NCI-H460 (cell line): ENCODE data around the gene CD48. TPM values are rescaled to one million over a fixed set of nuclear protein-coding genes. Genes with fewer than 3 reads are reported as not detected.
A peak's percentile ranks its signal among the peaks of the same experiment; 100 is the strongest.

ENCODE experiments used
- DNase-seq: peaks from one replicate; pipeline ENCODE4 v3.0.0-alpha.2; 2016; ENCODE audit warnings: low read depth; ENCODE audit errors: extremely low read depth
- total RNA-seq: library from RNA; depleted of rRNA; stranded (reverse); fragments of >200 nt; shearing (Covaris generic); gene quantifications from 2 replicates; pipeline ENCODE4 v1.2.3, GENCODE V29; 2014

Gene CD48
- total RNA-seq, 1 experiment from 2014 or later: not detected

DNA sequence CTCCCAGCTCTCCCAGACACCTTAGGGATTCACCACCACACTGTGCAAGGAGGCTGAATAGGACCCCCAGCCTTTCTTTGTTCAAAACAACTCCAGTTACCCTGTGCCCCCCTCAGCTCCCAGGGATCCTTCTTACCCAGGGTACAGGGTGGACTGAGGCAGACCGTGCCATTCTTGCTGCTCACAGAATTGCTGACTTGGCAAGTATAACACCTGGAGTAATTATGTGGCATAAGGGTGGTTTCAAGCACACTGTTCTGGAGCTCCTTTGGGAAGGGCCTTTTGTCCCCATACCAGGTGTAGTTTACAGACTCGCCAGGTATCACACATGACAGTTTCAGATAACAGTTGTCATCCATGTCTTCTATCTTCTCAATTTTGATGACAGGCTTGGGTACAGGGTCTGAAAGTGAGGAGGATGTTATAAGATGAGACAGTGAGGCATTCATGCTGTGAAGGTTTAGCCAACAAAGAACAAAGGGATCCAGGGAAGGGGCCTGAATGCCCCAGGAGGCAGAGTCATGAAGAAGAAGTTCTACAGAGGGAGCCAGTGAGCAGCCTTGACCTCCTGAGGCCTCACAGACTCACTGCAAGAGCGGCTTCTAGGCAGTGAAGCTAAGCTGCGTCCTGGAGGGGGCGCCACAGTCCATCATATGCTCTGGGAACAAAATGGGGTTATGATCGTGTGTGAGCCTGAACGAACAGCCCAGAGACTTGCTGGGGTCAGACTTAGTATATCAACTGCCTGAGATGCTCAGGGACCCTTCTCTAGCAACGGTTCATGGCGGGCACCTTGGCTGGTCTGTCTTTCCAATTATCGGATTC is 30.3 kb downstream of the CD48 start:
- DNase-seq: peak; percentile 76

DNA sequence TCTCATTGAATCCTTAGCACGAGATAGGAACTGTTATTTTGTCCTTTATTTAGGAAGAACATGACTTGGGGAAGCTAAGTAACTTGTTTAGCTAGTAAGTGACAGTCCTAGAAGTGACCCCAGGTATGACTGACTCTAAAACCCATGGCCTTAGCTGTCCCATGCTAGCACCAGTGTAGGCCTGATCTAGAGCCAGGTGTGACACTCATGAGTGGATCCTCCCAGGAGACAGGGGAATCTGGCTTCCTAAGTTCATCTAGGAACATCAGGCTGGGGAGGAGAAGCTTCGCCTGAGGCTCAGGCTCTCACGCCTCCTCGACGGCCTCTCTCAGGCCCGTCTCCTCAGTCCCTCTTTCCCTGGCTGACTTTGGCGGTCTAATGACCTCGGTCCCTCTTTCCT is 31.2 kb downstream of the CD48 start:
- DNase-seq: no peak

DNA sequence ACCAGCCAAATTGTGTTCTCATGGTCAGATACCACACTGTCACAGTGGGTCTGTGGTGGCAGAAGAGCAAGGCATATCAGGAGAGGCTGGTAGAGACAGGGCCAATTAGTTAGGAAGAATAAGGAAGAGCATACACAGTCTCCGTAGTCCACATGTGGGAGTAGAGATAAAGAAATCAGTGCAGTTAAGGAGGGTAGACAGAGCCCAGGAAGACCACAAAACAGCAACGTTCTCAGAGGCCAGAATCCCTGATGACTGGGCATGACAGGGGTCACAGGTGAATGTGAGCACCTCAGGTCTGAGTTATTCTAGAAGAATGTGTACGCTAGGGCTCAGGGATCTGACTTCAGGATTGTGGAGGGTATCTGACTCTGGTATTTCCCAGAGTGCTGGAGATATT is 31.7 kb downstream of the CD48 start:
- no peak for DNase-seq

DNA sequence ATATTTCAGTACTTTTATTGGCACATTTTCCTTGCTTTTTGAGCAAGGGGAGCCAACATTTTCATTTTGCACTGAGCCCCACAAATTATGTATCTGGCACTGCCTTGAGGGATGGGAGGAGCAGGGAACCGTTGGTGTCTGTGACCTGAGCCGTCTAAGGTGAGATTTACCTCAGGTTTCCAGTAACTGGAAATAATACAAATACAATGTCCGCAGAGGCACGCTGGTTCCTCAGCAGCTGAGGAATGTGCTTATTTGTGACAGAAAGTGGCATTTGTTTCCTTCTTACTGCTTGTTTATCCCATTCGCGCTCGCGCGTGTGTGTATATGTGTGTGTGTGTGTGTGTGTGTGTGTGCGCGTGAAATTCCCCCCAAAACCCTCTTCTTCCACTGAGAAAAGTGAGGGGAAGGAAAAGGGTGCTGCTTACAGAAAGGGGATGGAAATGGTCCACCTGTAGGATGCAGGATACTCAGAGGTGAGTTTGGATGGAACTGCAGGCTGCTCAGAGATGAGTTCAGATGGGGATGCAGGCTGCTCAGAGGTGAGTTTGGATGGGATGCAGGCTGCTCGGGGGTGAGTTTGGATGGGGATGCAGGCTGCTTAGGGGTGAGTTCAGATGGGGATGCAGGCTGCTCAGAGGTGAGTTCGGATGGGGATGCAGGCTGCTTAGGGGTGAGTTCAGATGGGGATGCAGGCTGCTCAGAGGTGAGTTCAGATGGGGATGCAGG is 34.6 kb downstream of the CD48 start:
- no peak for DNase-seq

DNA sequence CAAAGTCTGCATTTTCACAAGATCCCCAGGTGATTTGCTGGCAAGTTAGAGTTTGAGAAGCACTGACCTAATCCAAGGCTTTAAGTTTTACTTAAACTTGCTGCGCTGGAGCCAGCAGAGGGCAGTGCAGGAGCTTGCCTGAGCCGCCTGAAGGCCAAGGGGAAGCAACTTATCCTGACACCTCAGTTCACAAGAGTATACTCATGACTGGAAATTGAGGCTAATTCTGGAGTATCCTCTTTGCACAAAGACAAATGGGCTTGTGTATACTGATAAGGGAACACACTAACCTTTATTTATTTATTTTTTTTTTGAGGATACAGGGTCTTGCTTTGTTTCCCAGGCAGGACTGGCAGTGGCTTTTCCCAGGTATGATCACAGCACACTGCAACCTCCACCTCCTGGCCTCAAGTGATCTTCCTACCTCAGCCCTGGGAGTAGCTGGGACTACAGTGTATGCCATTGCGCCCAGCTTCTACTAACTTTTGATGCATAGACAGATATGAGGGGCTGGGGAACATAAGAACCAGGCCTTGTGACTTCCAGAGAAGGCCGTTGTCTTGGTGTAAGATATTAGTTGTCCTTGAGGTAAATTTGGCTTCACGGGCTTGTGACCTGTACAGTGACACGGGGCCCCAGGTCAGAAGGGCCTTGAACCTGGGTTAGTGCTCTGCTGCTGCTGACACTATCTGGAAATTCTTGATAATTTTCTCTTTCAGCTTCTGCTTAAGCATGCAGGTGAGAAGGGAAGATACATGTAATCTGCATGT is 35.8 kb downstream of the CD48 start:
- peak; percentile 62 for DNase-seq

DNA sequence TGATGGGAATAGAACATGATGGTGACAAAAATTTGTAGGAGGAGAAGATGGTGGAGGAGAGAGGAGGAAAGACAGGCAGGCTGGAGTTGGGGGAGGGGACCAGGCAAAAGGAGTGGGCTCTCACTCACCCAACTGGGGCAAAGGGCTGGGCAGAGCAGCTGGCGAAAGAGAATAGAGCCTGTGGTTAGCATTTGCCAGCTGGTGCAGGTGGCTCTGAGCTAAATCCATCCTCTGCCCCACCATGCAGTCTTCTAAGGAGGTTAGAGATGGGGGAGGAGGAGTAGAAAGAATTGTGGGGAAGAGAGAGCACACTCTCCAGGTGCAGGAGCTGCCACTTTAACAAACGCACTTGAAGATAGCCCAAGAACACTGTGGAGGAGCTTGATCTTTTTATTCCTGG is 37.2 kb downstream of the CD48 start:
- DNase-seq: no peak

DNA sequence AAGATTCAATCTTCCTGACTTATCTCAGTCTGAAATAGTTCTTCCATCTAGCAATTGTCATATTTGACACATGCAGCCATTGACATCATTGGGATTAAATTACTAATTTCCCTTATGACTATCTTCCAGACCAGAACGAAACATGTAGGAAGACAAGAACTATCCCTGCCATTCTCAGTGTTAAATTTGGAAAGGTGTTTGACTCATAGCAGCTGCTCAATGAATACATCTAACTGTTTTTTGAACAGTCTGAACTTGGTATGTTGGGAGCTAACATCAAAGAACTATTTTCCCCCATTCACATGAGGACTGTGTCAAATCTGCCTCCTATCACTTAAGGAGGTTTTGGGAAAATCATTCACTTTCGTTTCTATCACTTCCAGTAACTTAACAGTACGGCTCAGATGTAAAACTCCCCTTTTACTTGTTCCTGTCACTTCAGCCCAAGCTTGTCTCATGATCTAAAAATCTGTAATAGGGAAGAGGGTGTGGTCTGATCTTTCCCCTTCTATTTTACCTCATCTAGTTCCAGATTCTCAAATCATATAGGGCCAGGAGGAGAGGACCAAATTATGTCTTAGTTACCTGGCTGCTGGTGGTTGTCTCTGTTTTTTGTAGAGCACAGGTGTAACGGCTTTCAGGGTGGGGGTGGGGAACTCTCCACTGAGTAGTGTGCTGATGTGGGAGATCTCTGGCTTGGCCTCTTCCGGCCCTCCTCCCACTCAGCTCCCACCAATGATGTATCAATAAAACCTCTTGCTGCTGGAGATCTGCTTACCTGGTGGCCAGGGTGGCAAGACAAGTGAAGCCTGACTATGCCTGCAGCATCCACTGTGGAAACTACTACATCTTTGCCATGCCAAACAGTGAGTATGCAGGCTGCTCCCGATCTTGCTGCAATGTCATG is 38.6 kb downstream of the CD48 start:
- DNase-seq: no peak

DNA sequence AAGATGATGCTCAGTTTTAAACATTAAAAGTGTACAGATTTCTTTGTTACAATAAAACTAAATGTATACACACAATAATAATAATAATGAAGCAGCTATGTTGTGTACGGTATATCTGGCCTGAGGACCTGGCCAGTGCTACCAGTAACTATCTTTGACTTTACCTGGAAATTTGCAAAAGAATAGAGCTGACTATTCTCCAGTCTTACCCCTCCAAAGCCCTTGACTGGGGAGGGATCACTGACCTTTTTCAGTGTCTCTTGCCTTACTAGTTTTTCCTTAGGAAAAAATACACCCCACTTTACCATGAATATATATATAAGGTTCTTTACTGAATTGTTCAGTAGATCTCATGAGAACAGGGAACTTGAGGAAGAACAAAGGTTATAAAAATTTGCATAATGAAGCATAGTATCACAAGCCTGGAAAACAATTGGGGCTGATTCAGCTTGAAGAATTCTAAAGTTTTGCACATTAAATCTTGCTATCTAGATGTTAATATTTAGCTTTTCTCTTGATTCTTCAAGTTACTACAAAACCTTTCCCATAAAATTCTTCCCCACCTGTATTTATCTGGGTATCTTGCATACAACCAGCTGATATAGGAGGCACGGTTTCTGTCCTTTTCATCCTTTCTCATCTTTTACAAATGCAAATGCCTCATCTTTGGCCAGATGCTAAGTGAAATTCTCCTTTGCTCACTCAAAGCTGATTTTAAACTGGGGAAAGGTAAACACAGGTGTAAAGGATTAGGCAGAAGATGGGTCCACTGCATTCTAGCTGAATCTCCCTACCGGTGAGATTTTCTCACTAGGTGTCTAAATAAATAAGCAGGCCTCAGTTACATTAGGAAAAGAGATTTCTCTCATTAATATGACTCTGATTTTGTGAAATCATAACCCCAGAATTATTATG is 39.8 kb downstream of the CD48 start:
- no peak for DNase-seq

DNA sequence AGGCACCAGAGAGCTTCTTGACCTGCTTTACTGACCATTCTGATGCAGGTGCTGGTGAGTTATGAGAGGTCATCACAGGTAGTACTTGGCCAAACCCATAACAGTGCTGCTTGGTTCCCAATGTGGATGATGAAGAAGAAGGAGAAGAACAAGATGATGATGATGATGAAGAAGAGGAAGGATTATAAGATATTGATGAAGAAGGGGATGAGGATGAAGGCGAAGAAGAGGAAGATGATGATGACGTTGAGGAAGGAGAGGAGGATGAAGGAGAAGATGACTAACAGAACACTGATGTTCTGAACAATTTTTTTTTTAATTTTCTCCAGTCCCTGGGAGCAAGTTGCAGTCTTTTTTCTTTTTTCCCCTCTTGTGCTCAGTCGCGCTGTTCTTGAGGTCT is 40.9 kb downstream of the CD48 start:
- DNase-seq: no peak

DNA sequence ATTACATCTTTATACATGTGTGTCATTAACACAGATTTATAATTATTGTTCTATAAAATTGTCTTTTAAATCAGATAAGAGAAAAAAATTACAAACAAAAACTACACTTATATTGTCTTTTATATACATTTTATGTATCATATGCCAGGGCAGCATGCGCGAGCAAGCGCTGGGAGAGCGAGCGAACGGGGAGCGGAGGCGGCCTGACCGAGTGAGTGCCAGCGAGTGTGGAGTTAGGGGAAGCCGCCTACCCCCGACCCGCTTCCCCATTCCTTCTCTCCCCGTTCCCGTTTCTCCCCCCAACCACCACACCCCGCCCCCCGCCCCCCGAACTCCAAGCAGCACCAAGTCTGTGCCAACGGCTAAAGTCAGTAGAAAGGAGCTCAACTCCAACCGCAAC is 41.8 kb downstream of the CD48 start:
- no peak for DNase-seq

DNA sequence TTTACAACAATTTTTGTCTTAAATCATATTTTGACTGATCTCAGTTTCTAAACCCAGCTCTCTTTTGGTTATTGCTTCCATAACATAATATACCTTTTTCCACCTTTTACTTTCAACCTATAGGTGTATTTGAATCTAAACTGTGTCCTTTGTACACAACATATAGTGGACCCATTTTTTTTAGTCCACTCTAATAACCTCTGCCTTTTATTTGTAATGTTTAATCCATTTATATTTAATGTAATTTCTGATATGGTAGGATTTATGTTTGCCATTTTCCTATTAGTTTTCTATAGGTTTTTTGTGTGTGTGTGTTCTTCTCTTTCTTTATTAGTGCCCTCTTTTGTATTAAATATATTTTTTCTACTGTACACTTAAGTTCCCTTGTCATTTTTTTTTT is 42.3 kb downstream of the CD48 start:
- DNase-seq: no peak

DNA sequence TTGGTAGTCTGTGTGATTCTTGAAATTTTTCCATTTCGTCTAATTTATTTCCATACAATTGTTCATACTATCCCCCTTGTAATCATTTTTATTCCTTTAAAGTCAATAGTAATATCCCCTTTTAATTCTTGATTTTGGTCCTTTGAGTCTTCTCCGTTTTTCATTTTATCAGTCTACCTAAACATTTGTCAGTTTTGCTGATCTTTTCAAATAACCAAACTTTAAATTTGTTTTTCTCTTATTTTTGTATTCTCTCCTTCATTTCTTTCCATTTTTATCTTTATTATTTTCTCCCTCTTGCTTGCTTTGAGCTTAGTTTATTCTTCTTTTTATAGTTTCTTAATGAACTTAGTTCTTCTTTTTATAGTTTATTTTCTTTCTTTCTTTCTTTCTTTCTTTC is 43.7 kb downstream of the CD48 start:
- no peak for DNase-seq

DNA sequence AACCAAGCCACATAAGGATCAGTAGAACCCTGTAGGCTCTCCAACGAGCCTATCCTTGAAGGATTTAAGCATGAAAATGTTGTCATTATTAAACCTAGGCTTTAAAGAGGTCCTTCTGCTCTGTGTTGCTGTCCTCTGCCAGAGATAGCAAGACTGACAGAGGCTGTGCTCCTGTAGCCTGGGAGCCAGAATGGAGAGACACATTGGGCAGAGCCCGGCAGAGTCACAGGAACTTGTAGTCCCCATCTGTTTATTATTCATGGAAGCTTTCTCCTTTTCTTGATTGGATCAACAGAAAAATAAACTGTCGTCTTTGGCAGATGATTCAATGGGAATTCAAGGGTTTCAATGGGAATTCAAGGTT is 45.6 kb downstream of the CD48 start:
- DNase-seq: no peak

DNA sequence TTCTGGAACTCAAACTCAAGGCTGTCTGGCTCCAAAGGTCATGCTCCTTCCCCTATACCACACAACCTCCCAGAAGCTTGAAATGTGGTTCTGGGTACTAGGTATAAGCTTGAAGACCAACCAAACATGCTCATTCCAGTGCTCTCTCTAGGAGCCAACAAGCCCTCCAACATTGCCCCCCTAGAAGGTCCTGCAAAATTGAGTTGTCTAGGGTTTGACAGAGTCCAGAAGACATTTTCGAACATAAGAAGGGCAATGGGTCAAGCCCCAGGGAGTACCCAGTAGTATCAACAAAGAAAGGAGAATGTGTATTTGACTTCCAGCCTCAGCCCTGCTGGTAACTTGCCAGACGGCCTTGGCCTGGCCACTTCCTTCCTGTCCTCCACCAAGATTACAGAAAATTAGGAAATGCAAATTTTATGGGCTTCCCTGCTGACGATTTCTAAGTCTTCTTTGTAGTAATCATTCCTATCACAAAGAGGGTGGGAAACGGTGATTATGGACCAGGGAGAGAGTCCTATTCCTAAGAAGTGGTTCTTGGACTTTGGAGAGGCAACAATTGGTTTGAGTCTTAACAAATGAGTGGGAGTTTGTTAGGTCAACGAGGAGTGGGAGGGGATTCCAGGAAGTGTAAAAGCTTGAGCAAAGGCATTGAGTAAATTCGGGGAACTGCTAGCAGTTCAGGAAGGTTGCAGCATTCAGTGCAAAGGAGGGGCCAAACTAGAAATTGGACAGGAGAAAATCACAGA is 46.1 kb downstream of the CD48 start:
- DNase-seq: no peak

DNA sequence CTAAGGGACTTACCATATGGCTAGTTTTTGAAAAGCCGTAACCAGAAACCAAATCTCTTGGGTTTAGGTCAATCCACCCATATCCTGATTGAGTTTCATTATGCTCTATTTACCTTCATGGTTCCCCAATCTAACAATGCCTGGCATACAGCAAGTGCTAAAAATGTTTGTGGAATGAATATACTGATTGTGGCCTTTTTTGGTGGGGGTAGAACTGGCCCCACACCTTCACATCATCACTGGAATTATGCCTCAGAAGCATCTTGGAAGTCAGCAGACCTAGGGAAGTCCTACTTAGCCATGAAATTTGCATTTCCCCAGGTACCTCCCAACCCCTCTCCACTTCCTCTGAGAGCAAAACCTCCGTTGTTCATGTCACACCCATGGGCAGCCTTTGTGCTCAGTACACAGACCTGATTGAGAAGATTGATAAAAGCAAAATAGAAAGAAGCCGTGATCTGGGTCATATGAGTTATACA is 47.0 kb downstream of the CD48 start:
- no peak for DNase-seq

DNA sequence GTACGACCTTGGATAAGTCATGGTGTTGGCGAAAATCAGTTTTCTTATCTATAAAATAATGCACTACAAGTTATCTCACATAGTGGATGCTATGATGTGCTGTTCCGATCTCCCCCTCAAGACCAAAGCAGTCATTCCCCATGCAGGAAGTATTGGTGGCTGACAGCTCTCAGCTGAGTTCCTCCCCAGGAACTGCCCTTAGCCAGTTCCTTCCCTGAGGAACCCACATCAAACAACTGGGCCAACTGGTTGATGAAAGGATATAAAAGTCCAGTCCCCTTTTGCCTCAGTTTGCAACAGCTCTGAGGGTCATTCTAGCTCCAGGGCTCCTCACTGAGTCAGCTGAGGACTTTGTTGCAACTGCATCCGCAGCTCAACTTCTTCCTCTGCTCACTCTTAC is 48.7 kb downstream of the CD48 start:
- no peak for DNase-seq

DNA sequence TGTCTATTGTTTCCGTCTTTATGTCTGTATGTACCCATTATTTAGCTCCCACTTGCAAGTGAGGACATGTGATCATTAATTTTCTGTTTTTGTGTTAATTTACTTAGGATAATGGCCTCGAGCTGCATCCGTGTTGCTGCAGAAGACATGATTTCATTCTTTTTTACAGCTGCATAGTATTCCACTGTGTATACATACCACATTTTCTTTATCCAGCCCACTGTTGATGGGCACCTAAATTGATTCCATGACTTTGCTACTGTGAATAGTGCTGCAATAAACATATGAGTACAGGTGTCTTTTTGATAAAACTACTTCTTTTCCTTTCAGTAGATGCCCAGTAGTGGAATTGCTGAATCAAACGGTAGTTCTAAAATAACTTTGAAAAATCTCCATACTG is 52.1 kb downstream of the CD48 start:
- no peak for DNase-seq

DNA sequence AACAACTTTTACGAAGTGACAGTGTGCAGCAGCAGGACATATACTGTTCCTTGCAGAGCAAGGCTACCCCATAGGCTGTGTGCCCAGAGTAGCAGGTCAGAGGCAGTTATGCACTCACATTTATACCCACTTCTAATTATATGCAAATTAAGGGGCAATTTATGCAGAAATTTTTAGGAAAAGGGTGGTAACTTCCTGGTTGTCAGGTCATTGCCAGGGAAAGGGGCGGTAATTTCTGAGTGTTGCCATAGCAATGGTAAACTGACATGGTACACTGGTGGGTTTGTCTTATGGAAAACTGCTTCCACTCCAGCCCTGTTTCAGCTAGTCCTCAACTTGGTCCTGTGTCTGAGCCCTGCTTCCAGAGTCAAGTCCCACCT is 52.8 kb downstream of the CD48 start:
- DNase-seq: no peak
